LNCaP clone FGC (cell line): Measurements from ENCODE around the gene LRRIQ1.

Experiments used
- DNase-seq: peaks from one replicate; pipeline ENCODE4 v3.0.0-alpha.2; 2011; ENCODE audit warnings: low read depth
- H3K4me3 ChIP-seq: 2 replicates; pipeline ENCODE4 v1.5.1; 2011; ENCODE audit warnings: mild to moderate bottlenecking, low read depth, low read length, control low read depth
- TF ChIP-seq, protein P1 (sequence below): IDR thresholded peaks from 2 replicates; pipeline ENCODE4 v1.5.1; 2012; ENCODE audit warnings: mild to moderate bottlenecking; ENCODE audit not compliant: control insufficient read depth, insufficient read depth; ENCODE audit errors: extremely low read depth

Gene LRRIQ1

GRCh38 chr12:85147331-85147730, 111.2 kb downstream of the LRRIQ1 start:
- no peak overlapping the region for H3K4me3 ChIP-seq
- TF ChIP-seq, protein P1, sequence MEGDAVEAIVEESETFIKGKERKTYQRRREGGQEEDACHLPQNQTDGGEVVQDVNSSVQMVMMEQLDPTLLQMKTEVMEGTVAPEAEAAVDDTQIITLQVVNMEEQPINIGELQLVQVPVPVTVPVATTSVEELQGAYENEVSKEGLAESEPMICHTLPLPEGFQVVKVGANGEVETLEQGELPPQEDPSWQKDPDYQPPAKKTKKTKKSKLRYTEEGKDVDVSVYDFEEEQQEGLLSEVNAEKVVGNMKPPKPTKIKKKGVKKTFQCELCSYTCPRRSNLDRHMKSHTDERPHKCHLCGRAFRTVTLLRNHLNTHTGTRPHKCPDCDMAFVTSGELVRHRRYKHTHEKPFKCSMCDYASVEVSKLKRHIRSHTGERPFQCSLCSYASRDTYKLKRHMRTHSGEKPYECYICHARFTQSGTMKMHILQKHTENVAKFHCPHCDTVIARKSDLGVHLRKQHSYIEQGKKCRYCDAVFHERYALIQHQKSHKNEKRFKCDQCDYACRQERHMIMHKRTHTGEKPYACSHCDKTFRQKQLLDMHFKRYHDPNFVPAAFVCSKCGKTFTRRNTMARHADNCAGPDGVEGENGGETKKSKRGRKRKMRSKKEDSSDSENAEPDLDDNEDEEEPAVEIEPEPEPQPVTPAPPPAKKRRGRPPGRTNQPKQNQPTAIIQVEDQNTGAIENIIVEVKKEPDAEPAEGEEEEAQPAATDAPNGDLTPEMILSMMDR = no peak
- no peak for DNase-seq

DNA sequence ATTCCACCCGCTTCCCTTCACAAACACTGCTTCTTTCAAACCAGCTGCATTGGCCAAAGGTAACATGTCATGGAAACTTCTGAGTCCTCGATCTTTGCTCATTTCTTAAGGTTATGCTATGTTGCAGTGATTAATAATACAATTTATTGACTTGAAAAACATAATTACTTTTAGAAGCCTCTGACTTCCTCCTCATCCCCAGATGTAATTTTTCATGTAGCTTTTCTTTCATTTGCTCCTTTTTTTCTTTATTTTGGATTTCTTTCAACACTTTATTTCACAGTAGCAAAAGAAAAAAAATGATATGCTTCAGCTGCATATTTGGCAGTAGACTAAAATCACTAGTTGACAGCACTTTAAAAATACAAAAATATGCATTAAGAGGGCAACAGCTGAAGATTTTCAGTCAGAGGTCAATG, 116.2 kb downstream of the LRRIQ1 start:
- no peak overlapping the region for H3K4me3 ChIP-seq
- TF ChIP-seq, protein P1 = no peak
- DNase-seq = no peak

DNA sequence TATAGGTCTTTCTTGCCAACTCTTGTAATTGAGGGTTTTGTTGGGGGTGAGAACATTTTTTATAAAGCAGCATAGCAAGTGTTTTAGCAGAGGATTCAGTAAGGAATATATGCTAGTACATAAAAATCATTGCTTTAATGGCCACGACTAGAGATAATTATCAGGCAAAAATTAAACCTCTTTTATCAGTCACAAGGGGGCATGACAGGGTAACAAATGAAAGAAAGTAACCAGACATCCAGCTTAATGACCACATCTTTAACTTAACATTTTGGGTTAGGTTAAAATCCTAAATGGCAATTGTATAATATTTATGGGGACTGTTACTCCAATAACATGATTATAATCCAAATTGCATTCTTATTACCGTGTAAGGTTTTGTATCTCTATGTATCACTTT, 119.6 kb downstream of the LRRIQ1 start:
- TF ChIP-seq, protein P1 = peak; percentile 49
- H3K4me3 ChIP-seq = no peak overlapping the region
- peak; percentile 11 for DNase-seq

DNA sequence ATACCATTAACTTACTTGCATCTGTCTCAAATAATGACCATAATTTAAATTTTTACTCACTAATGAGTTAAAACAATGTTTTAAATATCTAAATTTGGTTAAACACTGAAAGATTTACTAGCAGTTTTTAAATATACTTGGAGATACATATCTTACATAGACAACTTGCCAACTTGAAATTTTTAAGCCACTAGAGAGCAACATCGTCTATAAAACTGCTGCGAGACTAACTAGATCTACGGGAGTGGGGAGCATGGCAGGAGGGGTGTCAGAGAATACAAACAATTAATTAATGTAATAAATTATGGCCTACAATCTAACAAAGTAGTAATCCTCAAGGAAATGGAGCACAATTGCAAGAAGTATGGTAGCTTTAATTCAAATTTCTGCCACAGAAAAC, 120.4 kb downstream of the LRRIQ1 start:
- TF ChIP-seq, protein P1 = peak; percentile 21; the same call in 1 of the 2 replicates
- H3K4me3 ChIP-seq = no peak overlapping the region
- no peak for DNase-seq

- TF ChIP-seq, protein P1 = no peak
- no peak for DNase-seq
- no peak overlapping the region for H3K4me3 ChIP-seq
Measured at GRCh38 chr12:85157035-85157603, 121.0 kb downstream of the LRRIQ1 start.

DNA sequence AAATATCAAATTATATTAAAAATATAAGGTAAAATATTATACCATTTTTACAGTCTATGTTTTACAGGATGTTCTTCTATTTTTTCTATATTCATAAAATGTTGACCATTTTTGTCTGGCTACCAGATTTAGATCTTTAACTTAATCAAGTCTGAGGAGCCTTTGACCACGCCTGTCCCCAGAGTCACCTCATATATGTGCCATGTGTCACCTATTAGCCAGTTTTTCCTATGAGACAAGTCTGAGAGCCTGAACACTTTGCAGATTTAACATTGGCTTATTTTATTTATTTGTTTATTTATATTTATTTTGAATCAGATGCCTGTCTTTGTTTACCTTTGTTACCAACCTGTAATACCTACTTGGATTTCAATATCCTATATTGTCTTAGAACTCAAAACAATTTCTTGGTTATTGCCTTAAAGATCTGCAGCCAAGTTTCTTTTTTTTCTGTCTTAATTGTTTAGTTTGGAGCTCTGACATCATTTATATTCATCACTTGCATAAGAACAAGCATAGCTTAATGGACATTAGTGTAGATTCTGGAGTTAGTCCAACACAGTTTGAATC, 127.7 kb downstream of the LRRIQ1 start:
- TF ChIP-seq, protein P1 = no peak
- DNase-seq = no peak
- H3K4me3 ChIP-seq = no peak overlapping the region
